HG03442 (cell line): ENCODE measurements around the gene CELF3.

Experiments used
- ATAC-seq: cut with Tn5 transposase; IDR thresholded peaks from one replicate; pipeline ENCODE4 v1.9.1; 2021; ENCODE audit warnings: mild to moderate bottlenecking, moderate library complexity; ENCODE audit not compliant: unreplicated experiment

The CELF3 gene

GRCh38 chr1:151720974-151721787 lies 4.6 kb upstream of the CELF3 start, which contains the start of gene RIIAD1:
RIIAD1 (plus strand) TSS chr1:151721522; CDS start chr1:151721537, 15 bp downstream.
- ATAC-seq = no peak

DNA sequence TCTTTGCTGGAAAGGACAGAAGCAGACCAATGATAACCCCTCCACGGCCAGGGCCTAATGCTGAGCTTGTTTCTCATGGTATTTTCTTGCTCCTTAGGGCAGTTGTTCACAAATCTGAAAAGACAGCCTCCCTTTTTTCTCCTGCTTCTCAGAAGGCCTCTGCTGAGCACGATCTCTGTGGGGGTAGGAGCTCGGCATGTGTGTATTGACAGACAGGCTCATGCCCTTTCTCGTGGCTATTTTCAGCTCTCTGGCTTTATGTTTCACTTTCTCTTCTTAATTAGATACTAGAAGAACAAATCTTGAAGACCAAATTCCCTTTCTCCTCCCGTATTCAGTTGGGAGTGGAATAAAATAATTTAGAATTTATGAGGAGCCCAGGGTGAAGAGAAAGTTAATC lies 4.0 kb upstream of the CELF3 start:
- no peak for ATAC-seq

DNA sequence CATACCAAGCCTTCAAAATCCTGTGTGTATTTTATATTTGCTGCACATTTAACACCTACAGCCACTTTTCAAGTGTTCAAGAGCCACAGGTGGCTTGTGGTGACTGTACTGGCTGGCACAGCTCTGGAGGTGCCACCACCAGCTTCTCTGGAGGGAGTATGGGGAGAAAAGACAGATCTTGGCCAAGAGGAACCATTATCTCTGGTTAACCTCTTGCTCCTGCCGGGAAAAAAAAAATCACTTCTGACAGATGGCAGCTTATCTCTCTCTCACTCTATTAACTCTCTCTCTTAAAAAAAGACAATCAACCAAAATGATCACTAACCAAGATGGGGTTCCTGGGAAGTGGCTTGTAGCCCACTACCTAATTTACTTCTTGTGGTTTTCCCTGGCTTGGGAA lies 3.5 kb upstream of the CELF3 start:
- ATAC-seq = no peak

DNA sequence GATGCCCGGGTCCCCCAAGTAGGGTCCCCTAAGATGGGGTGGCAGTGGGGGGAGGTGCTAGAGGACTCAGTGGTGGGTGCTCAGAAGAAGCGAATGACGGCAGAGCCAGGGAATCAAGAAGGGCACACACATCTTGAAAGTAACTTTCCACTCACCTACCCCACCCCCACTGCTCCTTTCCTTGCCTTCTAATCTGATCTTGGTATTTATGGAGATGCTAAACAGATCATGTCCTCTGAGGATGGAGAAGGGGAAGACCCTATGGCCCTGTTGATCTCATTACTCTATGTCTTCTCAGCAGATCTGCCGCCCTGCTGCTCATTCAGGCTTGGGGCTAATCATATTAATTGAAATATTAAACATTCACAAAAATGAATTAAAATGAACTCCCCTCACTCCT lies 2.1 kb upstream of the CELF3 start:
- ATAC-seq = no peak

GRCh38 chr1:151718011-151718431 lies 1.4 kb upstream of the CELF3 start:
- no peak for ATAC-seq

GRCh38 chr1:151716405-151716762 lies 219 bp downstream of the CELF3 start:
- ATAC-seq = no peak

DNA sequence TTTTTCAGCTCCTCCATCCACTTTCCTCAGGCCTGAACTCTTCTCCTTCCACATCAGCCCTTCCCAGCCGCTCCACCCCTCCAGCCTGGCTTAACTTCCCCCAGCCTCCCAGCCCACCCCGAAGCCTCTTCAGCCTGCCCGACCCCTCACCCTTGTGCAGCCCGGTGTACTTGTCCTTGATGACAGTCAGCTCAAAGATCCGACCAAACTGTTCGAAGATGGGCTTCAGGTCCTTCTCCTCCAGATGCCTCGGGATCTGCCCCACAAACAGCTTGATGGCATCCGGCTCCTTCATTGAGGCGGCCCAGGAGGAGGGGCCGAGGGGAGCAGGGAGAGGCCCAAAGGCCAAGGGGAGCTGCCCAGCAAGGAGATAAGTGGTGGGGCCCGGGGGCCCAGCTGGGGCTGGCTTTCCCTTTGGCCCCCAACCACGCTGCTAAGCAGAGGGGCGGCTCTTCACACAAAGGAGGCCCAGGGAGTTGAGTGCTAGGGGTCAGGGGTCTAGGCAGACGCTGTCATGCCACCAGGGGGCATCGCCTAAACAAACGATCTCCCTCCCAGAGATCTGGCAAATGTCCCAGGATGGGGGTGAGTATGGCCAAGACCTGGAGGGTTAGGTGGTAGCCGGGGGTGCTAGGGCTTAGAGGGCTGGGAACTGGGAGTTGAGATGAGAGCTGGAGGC lies 738 bp downstream of the CELF3 start:
- no peak for ATAC-seq

GRCh38 chr1:151714820-151715725 lies 1.5 kb downstream of the CELF3 start:
- no peak for ATAC-seq

DNA sequence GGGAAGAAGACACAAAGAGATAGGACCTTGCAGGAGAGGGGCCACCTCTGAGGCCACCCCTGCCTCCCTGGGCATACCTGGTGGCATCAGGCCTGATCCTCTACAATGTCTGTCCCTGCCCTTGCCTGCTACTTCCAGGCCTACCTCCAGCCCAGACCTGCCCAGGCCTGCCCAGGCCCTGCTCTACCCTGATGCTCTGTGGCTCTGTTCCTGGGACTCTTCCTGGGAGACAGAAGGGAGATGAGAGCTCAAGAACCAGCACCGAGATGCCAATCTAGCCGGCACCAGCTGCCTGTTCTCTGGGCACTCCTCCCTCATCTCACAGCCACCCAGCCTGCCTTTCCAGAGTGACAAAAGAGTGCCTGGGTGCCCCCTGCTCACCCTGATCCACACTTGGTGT lies 2.7 kb downstream of the CELF3 start:
- ATAC-seq = no peak

GRCh38 chr1:151713044-151713443 lies 3.6 kb downstream of the CELF3 start:
- no peak for ATAC-seq

GRCh38 chr1:151711951-151712350 lies 4.7 kb downstream of the CELF3 start:
- no peak for ATAC-seq

GRCh38 chr1:151711044-151711800 lies 5.4 kb downstream of the CELF3 start:
- no peak for ATAC-seq

GRCh38 chr1:151710187-151710840 lies 6.3 kb downstream of the CELF3 start:
- no peak for ATAC-seq

DNA sequence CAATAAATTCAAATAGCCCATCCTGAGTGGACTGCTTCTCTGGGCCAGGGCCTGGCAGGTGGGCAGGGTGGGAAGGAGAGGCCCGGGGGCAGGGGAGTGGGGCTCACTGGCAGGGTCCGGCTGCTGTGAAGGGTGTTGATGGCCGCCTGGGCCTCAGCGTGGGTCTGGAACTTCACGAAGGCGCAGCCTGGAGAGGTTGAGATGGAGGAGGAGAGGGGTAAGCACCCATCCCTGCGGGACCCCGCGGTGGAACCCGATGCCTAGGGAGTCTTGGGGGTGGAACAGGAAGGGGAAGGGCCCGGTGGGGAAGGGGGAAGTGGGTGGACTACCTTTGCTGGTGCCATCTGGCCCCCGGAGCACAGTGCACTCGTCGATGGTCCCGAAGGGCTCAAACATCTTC lies 7.7 kb downstream of the CELF3 start:
- ATAC-seq = no peak

GRCh38 chr1:151707541-151708065 lies 9.0 kb downstream of the CELF3 start:
- ATAC-seq = no peak

GRCh38 chr1:151706464-151707415 lies 9.9 kb downstream of the CELF3 start:
- no peak for ATAC-seq

GRCh38 chr1:151705753-151706463 lies 10.7 kb downstream of the CELF3 start:
- ATAC-seq = no peak

DNA sequence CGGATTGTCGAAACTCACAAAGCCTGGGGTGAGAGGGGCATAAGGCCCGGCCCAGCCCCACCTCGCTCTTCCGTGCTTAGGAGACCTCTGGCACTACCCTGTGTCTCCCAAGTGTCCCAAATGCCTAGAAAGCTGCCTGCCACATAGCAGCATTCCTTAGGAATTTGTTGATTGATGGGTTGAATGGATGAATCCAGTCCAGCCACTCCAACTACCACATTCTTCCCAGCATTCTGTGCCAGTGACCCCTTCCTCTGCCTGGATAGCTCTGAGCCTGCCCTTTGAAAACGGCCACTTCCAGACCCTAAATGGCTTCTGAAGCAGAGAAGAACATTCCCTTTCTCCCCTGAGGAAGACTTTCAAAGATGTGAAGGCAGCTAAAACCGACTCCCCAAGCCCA lies 11.5 kb downstream of the CELF3 start:
- no peak for ATAC-seq
